Effector CD8-positive, alpha-beta T cell (primary cell): ENCODE data around the gene PBX3.
"Not testable (repeated sequence)": the region's sequence is repeated elsewhere in the genome, so short reads cannot be mapped to it uniquely, and the experiment has no call there.

ENCODE experiments used
- DNase-seq: peaks from one replicate; lab custom pipeline; 2025; lab: John Stamatoyannopoulos, UW

Gene PBX3

DNA sequence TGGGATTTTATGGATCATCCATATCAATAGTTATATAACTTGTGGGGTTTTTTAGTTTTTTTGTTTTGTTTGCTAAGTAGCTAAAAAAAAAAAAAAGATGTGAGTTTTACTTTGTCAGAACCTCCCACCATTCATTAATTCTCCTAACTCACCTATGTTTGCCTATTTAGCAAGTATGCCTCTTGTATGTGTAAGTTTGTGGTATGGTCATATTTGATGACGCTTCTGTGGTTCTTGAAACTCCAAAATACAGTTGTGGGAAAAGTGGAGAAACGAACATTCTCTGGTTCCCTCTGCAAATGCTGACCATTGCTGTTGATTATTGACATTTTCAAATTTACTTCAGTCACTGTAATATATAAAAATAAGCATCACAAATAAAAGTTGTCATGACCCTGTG, 75.7 kb downstream of the PBX3 start:
- no peak for DNase-seq

DNA sequence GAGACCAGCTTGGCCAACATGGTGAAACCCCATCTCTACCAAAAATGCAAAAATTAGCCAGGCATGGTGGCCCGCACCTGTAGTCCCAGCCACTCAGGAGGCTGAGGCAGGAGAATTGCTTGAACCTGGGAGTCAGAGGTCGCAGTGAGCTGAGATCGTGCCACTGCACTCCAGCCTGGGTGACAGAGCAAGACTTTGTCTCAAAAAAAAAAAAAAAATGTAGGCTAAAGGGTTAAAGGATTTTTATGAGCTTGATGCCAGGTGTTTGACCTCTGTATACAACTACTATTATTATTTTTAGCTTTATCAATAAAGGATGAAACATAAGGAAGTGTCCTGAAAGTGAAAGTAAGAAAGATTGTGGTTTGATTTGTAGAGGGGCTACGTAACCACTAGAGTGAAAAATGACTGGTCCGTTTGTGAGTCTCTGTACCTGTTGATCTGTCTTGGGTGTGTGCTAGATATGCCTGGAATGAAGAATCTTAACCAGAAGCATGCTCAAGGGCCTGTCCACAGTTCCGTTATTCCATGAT, 76.8 kb downstream of the PBX3 start:
- DNase-seq = not testable (repeated sequence)

DNA sequence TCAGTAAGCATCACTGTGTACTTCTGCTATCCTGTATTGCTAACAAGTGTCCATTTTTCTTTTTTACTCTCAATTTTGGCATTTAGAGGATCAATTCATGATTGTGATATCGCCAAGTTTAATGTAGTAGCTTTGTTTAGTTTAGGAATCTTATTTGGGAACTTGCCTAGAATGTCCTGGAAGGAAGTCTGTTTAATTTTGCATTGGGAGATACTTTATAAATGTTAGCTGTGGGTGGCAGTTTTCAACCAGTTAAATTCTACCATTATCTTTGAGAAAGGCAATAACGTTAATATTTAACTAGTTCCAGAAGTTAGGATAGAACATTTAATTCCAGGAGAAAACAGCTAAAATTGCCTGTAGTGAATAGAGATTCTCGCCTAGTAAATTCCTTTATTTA, 78.6 kb downstream of the PBX3 start:
- no peak for DNase-seq

DNA sequence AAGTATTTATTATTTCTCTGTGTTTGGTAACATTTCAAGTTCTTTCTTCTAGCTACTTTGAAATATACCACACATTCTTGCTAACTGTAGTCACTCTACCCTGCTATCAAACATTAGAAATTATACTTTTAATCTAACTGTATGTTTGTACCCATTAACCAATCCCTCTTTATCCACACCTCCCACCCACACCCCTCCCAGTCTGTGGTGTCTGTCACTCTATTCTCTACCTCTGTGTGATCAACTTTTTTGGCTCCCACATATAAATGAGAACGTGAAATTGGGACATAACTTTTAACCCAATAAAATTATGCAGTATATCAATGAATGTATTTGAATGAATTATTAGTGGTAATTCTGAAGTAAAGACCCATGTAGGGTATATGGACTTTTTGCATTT, 79.7 kb downstream of the PBX3 start:
- DNase-seq = no peak

DNA sequence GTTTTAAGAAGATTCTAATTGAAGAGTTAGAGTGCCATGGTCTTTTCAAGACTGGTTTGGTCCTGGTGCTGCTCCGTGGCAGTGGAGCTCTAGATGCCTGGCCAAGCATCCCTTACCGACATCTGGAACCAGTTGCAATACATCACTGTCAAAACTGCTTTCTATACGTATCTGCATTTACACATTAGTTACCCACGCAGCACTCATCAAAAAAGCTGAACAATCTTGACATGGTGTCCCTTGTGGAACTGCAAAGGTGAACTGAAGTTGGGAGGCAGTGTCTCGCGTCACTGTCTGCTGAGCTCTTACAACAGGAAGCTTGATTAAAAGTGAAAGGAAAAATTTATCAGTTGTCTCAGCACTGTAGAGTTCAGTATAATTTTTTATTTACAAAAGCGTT, 82.6 kb downstream of the PBX3 start:
- DNase-seq = peak; percentile 15

DNA sequence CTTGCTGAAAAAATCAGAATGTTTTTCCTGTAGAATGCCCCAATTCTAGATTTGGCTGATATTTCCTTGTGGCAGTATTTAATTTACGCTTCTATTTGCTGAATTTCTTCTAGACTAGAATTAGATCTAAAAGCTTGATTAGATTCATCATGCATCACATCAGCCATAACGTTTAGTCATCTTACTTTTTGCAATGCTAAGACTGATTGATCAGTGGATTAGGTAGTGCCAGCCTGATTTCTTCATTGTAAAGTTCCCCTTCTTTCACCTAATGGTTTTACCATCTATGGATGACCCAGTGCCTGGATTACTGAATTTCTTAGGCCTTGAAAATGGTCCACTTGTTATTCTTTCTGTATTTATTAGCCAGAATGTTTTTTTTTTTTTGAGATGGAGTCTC, 83.9 kb downstream of the PBX3 start:
- DNase-seq = no peak

DNA sequence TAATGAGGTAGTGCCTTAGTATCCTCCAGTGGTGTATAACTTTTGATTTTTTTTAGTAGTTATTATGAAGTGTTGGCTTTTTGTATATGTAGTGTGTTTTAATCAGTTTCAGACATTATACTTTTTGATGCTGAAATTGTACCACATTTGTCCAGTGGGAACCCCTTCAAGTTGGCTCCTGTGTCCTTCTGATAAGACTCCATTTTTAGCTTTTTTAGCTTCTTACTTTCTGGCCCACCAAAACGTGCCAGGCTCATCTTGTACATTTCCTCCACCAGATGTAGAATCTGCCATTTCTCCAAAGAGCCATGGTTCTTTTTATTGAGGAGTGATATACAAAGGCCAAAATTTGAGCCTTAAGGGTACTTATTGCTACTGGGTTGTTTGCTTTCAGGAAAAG, 84.4 kb downstream of the PBX3 start:
- DNase-seq = no peak

DNA sequence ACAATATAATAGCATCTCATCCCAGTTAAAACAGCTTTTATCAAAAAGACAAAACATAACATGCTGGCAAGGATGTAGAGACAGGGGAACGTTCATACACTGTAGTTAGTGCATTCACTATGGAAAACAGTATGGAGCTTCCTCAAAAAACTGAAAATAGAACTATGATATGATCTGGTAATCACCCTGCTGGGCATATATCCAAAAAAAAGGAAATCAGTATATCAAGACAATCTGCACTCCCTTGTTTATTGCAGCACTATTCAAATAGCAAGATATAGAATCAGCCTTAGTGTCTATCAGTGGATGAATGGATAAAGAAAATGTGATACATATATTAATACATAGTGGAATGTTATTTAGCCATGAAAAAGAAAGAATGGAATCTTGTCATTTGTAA, 88.5 kb downstream of the PBX3 start:
- no peak for DNase-seq

DNA sequence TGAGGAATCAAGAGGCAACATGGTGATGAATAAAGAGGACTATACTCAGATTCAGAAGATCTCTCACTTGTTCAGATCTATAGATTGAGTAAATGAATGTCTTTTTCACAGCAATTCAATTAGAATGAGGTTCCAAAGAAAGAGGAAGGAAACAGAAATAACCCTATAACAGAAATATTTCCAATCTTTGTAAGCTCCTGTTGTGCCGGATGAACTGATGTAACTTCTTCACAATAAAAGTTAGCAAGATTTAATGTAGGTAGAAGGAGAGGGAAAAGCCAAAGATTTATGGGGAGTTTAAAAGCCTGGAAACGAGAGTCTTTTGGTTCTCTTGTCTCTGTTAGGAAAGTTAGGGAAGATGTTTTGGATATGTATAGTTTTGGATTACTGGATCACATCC, 92.1 kb downstream of the PBX3 start:
- no peak for DNase-seq

DNA sequence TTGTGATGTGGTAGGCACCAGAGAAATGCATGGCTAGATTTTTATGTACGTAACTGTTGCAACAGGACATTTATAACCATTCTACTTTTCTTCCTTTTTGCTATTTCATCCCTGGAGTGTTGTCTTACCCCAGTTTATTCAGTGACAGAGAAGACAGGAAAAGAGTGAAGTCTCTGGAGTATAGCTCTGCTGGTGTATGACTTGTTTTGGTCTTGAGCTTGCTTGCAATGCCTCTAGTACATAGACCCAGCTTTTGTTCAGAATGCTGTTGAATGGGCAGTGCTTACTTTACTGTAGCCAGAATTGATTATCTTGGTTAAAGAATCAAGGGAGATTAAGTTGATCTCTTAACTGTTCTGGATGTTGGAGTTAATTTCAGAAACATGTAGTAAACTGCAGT, 94.3 kb downstream of the PBX3 start:
- DNase-seq = no peak

DNA sequence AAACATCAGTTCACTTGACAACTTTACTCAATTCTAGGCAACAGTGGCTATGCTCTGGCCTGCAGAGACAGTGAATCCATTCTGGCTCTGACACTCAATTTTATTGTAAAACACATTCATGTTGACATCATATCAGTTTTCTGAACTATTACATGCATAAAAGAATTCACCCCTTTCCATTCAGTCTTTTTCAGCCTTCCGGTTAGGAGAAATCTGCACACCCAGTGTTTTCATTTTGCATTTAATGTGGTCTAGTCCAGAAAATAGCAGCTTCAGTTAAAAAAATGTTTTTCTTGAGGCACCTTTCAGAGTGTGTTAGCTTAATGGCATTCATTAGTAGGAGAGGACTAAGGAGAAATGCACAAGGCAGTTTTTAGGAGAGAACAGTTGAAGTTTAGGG, 95.1 kb downstream of the PBX3 start:
- DNase-seq = no peak

DNA sequence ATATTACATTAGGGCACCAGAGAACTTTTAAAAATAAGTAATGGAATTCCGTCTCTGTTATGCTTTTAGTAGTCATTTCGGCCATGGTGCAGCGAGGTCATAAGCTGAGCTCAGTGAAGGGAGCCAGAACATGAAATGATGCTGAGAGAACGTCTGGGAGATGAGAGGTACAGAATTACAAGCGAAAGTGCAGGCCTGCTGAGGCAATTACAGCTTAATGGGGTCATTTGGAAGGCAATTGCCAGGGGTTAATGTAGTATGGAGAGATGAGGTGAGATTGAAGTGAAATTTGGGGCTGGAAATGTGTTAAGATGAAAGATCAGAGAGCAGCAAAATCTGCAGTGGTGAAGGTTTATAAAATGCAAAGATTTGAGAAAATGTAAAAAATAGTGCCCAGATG, 96.5 kb downstream of the PBX3 start:
- DNase-seq = no peak

DNA sequence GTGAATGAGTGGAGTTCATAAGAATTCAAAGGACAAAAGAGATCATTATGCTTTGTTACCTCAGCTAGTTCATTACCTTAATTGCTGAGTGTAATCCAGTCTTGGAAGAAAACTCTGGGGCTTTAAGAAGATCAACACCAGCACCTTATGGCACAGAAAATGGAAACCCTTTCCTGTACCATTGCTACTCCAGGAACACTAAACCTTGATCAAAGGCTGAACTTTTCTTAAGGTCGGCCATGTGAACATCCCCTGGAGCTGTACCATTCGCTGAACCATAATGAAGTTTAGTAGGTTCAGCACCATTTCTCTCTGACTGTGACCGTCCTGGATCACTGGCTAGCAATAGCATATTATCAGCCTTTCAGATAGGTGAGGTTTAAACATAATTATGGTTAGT, 97.4 kb downstream of the PBX3 start:
- DNase-seq = no peak

DNA sequence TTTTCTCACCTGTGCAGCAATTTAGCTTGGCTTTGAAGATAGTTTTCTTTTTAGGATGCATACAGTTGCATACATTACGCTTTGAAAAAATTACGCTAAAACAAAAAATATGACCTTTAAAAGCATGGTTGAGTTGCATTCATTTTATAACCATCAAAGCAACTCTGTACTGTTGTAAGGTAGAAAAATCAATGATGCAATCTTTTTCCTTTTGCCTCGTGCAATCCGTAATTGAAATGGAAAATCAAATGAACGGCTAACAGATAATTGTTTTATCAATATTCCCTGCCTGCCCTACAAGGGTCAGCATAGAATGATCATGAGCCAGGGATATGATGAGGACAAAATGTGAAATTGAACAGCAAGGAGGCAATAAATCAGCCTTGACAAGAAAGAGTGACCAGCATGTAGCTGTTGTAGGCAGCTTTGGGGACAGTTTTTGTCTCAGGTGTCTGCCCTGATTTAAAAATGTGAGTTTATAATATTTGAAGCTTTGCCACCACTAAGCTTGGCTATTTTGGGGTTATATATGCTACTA, 98.2 kb downstream of the PBX3 start:
- DNase-seq = no peak

DNA sequence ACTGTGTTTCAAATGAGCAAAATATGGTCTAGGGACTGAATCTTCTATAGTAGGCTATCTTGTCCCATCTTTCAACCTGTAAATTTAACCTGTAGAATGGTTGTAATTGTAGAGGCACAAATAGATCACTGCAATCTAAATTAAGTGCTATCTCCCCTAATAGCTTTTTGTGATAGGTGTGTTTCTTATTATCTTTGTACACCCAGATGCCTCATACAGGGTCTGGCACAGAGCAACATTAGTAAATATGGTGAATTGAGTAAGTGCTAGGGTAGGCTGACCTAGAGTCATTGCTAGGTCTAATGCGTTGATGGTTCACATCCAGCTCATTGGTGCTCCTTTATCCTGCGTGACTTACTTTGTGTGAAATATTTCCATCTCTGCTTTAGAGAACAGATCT, 100.6 kb downstream of the PBX3 start:
- DNase-seq = no peak

DNA sequence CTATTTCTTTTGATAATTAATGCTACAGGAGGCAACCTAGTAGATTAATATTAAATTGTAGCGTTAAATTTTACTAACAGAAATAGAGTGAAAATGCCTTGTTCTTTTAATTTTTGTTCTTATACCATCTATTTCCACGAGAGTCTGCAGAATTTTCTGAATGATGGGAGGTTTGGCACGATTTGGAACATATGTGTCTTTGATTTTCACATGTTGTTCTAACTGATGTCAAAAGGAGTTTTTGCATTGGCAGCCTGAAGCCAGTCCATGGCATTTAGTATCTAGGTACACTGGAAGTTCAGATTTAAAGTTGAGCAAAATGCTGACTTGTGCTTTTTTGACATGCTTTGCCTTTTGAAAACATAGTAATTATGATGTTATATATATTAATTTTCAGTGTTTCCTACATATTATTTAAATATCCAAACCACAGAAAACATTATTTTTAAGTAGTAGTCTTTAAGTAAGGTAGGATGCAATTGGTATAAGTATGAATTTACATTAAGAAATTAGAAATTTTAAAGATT, 103.0 kb downstream of the PBX3 start:
- DNase-seq = no peak

DNA sequence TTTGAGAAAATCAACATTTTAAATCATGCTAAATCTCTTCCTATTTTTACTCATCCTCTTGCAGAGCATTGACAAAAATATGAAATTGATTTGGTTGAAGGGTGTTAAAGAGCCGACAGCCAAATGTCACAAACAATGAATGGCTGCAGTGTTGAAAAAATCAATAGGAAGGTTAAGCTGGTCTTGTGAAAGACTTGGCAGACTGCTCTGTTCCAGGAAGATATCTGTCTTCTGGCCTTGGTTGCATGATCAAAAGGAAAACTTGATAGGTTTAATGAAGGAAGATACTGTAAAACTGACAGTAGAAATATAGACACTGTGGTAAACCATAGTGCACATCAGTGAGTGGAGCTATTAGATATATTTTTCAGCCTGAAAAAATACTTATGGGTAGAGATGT, 103.6 kb downstream of the PBX3 start:
- DNase-seq = no peak

DNA sequence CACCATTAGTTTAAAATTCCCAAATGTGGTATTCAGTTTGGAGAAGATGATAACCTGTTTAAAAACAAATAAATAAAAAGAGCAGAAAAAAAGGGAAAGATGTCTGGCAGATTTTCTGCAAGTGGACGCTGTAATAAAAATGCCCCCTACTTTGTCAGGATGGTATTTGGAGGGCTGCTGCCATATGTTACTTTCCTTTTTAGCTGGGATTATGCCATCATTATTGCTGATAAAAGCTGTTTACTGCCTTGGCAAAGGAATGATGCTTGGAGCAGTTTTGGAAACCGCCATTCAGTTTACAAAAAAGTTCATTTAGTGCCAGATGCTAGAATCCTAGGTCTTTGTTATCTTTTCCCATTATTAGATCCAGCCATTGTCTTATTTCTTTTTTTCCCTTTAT, 104.8 kb downstream of the PBX3 start:
- no peak for DNase-seq

DNA sequence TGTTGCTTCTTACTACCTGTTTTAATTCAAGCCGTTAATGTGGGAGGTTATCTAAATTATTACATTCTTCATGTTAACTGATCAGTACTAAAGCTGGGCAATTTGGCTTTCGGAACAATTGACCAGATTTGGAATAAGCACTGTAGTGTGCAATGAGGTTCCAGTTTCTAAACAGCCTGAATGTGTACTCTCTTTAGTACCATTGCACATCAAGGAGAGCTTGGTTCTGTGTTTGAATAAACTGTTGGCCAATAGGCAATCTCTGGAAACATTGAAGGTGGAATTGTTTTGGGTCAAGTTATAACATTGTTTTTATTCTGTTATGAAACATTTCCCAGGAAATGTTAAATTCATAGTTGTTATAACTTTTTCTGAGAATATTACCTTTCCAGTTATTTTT, 105.2 kb downstream of the PBX3 start:
- no peak for DNase-seq

DNA sequence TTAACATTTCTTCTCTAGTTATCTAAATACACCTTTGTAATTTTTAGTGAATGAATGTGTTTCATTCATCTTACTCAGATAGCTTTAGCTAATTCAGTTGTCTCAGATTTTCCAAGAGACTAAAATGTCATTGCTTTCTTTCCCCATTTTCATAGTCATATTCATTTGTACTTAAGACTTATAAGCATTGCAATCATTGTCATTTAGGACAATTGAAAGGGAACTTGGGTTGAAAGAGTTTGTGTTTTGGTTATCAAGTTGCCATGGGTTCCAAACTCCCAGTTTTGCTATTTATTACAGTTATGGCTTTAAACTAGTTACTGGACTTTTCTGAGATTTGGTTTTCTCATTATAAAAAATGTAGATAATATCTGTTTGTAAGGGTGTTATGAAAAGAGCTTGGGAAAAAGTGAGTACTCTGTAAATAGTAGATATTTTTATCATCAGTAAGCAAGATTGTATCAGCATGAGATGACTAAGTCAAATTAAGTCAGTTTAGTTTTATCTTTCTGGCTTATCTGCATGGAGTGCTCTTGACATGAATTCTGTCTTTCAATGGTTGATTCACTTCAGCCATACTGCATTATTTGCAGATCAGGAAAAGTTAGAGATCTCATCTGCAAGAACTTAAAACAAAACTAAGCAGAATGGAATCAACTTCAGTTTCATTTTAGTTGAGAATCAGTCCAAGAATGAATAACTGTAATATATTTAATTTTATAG, 107.5 kb downstream of the PBX3 start:
- no peak for DNase-seq

DNA sequence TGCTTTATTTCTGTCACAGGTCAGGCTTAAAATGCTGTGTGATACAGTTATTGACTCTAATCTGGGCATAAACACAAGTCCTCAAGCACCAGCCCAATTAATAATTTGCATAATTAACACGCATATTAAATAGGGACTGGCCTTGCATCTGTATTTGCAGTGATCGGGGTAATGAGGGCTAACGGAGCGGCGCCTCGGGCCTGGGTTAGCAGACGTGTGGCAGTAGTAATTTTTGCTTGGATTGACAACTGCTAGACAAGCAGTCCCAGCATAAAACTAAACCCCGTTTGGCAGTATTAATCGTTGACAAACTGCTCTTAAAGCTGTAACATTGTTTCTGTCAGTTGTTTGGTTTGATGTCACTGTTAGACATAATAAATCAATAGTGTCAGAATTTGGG, 109.2 kb downstream of the PBX3 start:
- no peak for DNase-seq

DNA sequence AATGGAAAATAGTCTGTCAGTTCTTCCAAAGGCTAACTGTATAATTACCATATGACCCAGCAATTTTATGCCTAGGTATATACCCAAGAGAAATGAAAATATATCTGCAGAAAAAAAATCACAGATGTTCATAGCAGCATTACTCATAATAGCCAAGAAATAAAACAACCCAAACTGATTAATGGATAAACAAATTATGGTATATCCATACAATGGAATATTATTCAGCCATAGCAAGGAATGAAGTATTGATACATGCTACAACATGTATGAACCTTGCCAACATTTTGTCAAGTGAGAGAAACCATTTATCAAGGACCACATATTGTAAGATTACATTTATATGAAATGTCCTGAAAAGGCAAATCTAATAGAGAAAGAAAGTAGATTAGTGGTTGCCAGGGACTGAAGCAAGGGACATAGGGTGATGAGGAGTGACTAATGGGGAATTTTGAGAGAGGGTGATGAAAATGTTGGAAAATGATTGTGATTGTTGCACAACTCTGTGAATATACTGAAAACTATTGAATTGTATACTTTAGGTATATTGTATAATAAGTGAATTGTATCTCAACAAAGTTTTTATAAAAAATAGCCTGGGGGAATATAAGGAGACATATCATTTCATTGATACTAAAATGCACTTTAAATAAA, 114.4 kb downstream of the PBX3 start:
- DNase-seq = no peak

DNA sequence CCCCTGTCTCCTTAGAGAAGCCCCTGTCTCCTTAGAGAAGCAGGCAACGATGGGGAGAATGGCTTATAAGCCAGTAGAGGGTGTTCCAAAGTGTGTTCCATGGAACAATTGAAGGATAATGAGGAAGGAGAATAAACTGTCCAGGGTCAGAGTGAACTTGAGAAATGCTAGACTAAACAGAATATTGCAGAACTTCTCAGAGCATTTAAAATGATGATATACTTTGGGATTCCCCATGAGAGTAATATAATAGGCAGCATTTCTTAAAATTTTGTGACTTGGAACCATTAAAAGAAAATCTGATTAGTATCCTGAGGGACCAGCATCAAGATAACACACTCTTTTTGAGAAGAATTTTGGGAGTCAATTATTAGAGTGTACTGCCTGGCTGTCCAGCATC, 116.8 kb downstream of the PBX3 start:
- DNase-seq = no peak
